Measurements from ENCODE around the gene SGMS2.
A peak's percentile ranks its signal among the peaks of the same experiment; 100 is the strongest.

DNA sequence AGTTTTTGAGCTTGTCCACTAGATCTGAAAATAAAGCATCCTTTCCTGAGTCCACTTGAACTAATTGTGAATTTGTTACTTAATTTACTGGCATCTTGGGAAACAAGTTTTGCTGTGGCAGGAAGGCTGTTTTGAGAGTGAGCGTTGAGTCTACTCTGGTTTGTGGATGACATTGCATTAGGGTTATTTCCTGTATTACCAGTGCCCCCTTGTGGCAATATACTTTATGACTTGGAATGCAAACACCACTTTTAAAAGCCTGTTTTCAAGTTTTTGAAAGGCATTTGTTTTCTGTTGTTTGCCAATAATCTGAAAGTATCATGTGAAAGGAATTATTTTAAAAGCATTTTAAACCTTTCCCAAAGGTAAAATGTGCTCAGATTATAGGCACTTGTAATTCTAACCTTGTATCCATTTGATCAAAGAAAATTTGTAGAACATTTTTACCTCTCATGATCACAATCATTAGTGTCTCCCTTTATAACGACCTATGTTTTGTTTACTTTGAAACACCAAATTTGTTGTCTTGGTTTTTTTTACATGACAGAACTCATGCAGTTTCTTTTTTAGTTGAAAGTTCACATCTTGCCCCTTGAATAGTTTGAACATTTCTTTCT lies 88.7 kb downstream of the SGMS2 start:
- TF ChIP-seq CTCF (IDR thresholded peaks at IDR 0.05): peak; percentile 83
- TF ChIP-seq ZFX (IDR thresholded peaks at IDR 0.05; ENCODE audit: borderline replicate concordance): no peak
